ENCODE measurements around the gene SRSF4.
A peak's percentile ranks its signal among the peaks of the same experiment; 100 is the strongest.
"Not testable (repeated sequence)": the region's sequence is repeated elsewhere in the genome, so short reads cannot be mapped to it uniquely, and the experiment has no call there.

SRSF4 gene

GRCh38 chr1:29181413-29182225, at the start of gene SRSF4:
Gene SRSF4 (minus strand): TSS chr1:29181900. CDS start chr1:29181752, 148 bp downstream.
- peak; percentile 98 to 99 for DNase-seq

GRCh38 chr1:29230553-29231378, 49.1 kb upstream of the SRSF4 start, which contains the start of gene MECR:
Gene MECR (minus strand): TSS chr1:29230934. CDS start chr1:29230906, 28 bp downstream.
- DNase-seq, result peak; percentile 92 to 96

GRCh38 chr1:29230204-29230552, 48.5 kb upstream of the SRSF4 start:
- no peak for DNase-seq

- DNase-seq, result no peak
Observed at GRCh38 chr1:29227511-29227910, 45.8 kb upstream of the SRSF4 start.

- no peak for DNase-seq
Observed at GRCh38 chr1:29225361-29225760, 43.7 kb upstream of the SRSF4 start.

GRCh38 chr1:29224356-29224837, 42.7 kb upstream of the SRSF4 start:
- no peak for DNase-seq

- DNase-seq, result no peak
Observed at GRCh38 chr1:29223521-29223920, 41.8 kb upstream of the SRSF4 start.

- no peak for DNase-seq
Observed at GRCh38 chr1:29222686-29223085, 41.0 kb upstream of the SRSF4 start.

- DNase-seq, result not testable (repeated sequence)
Observed at GRCh38 chr1:29222260-29222659, 40.6 kb upstream of the SRSF4 start.

- no peak for DNase-seq
Observed at GRCh38 chr1:29221296-29221695, 39.6 kb upstream of the SRSF4 start.

GRCh38 chr1:29218223-29218622, 36.5 kb upstream of the SRSF4 start:
- DNase-seq, result no peak

- no peak for DNase-seq
Observed at GRCh38 chr1:29217633-29218032, 35.9 kb upstream of the SRSF4 start.

- no peak for DNase-seq
Observed at GRCh38 chr1:29213055-29213454, 31.4 kb upstream of the SRSF4 start.

GRCh38 chr1:29211086-29212030, 29.7 kb upstream of the SRSF4 start:
- DNase-seq, result no peak

GRCh38 chr1:29210278-29211085, 28.8 kb upstream of the SRSF4 start:
- DNase-seq, result no peak

GRCh38 chr1:29209173-29209572, 27.5 kb upstream of the SRSF4 start:
- DNase-seq, result no peak

GRCh38 chr1:29208442-29208841, 26.7 kb upstream of the SRSF4 start:
- DNase-seq, result no peak

- peak; percentile 81 to 86 for DNase-seq
Observed at GRCh38 chr1:29202584-29203340, 21.1 kb upstream of the SRSF4 start.

- no peak for DNase-seq
Observed at GRCh38 chr1:29202053-29202452, 20.4 kb upstream of the SRSF4 start.

GRCh38 chr1:29201595-29202051, 19.9 kb upstream of the SRSF4 start:
- no peak for DNase-seq
